Measurements from ENCODE around the gene EFL1.
"Not testable (repeated sequence)": the region's sequence is repeated elsewhere in the genome, so short reads cannot be mapped to it uniquely, and the experiment has no call there.

EFL1 gene

DNA sequence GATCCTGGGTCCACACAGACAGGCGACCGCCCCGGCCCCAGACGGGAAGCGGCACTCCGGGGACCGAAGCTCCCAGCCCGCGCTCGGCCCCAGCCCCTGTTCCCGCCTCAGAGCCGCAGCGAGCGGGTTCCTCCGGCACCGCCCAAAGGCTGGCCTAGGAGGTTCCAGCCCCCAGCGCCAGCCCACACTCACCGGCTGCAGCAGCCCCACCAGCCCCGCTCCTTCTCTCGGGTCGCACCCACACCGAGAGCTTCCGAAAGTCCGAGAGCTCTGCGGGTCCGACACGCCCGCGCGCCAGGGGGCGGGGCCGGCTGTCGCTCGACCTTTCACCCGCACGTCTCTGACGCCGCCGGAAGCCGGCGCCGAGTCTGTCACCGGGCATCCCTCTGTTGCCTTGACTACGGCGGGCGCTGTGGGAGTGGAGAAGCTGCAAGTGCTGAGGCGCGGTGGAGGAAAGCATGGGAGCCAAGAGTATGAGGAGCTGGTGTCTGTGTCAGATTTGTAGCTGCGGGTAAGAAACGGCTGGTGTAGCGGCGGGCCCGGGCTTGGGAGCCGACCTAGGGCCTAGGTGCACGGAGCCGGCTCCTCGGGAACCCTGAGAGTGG lies at the start of gene EFL1, which contains the start of gene SAXO2:
Gene EFL1, minus strand, starts transcription at position 313 of the 605 bp plus-strand sequence. CDS start 956 bp downstream, outside the sequence.
Gene SAXO2, plus strand, starts transcription at position 397 of the 605 bp plus-strand sequence. Its CDS starts 62 bp downstream, at position 459.
- H3K4me1 ChIP-seq (ENCODE audit: insufficient read depth, low read length, severe bottlenecking), result peaks cover 26% of the 10 kb centered on the region
- no peaks in the 10 kb centered on the region for H3F3A ChIP-seq (ENCODE audit: insufficient read depth, low read length)
- peaks cover 9% of the 10 kb centered on the region; the same call in 1 of the 2 replicates for H3K79me2 ChIP-seq (ENCODE audit: insufficient read depth, low read length)
- TF ChIP-seq EZH2 (IDR thresholded peaks at IDR 0.05; ENCODE audit: borderline replicate concordance, low read length), result no peak
- TF ChIP-seq, protein P1, sequence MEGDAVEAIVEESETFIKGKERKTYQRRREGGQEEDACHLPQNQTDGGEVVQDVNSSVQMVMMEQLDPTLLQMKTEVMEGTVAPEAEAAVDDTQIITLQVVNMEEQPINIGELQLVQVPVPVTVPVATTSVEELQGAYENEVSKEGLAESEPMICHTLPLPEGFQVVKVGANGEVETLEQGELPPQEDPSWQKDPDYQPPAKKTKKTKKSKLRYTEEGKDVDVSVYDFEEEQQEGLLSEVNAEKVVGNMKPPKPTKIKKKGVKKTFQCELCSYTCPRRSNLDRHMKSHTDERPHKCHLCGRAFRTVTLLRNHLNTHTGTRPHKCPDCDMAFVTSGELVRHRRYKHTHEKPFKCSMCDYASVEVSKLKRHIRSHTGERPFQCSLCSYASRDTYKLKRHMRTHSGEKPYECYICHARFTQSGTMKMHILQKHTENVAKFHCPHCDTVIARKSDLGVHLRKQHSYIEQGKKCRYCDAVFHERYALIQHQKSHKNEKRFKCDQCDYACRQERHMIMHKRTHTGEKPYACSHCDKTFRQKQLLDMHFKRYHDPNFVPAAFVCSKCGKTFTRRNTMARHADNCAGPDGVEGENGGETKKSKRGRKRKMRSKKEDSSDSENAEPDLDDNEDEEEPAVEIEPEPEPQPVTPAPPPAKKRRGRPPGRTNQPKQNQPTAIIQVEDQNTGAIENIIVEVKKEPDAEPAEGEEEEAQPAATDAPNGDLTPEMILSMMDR (IDR thresholded peaks at IDR 0.05; ENCODE audit: low read length), result no peak
- H2AFZ ChIP-seq (ENCODE audit: low read length), result peak within 1 kb of the TSS; percentile 85; the same call in 1 of the 2 replicates
- H4K20me1 ChIP-seq (ENCODE audit: insufficient read depth, low read length), result no peaks in the 10 kb centered on the region
- H3K4me2 ChIP-seq (ENCODE audit: low read length), result peak within 1 kb of the TSS; percentile 78
- peaks cover 17% of the 10 kb centered on the region; the same call in 1 of the 2 replicates for H3K36me3 ChIP-seq (ENCODE audit: insufficient read depth, low read length)
- H3K9ac ChIP-seq (ENCODE audit: low read length), result peak within 1 kb of the TSS; percentile 84
- H3K4me3 ChIP-seq (ENCODE audit: low read depth, low read length, poor library complexity, severe bottlenecking), result peak within 1 kb of the TSS; percentile 95
- H3K27me3 ChIP-seq (ENCODE audit: insufficient read depth, low read length), result no peaks in the 10 kb centered on the region
- peak within 1 kb of the TSS; percentile 50 for H3K27ac ChIP-seq (ENCODE audit: low read depth, low read length, poor library complexity, severe bottlenecking)
- no peaks in the 10 kb centered on the region for H3K9me2 ChIP-seq (ENCODE audit: low read depth, low read length)
- H3K9me3 ChIP-seq (ENCODE audit: low read length), result no peaks in the 10 kb centered on the region

DNA sequence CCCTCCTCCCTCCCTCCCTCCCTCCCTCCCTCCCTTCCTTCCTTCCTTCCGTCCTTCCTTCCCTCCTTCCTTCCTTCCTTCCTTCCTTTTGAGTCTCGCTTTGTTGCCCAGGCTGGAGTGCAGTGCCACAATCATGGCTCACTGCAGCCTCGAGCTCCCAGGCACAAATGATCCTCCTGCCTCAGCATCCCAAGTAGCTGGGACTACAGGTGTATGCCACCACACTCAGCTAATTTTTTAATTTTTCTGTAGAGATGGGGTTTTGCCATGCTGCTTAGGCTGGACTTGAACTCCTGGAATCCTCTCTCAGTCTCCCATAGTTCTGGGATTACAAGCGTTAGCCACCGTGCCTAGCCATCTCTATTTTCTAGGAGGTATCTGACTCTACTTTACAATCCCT lies 48.8 kb upstream of the EFL1 start:
- H3K4me1 ChIP-seq (ENCODE audit: insufficient read depth, low read length, severe bottlenecking); H3K9me3 ChIP-seq (ENCODE audit: low read length); H3F3A ChIP-seq (ENCODE audit: insufficient read depth, low read length); H3K36me3 ChIP-seq (ENCODE audit: insufficient read depth, low read length); H2AFZ ChIP-seq (ENCODE audit: low read length); H3K9me2 ChIP-seq (ENCODE audit: low read depth, low read length); H4K20me1 ChIP-seq (ENCODE audit: insufficient read depth, low read length); H3K79me2 ChIP-seq (ENCODE audit: insufficient read depth, low read length); H3K27ac ChIP-seq (ENCODE audit: low read depth, low read length, poor library complexity, severe bottlenecking); H3K9ac ChIP-seq (ENCODE audit: low read length); H3K4me2 ChIP-seq (ENCODE audit: low read length); H3K4me3 ChIP-seq (ENCODE audit: low read depth, low read length, poor library complexity, severe bottlenecking); H3K27me3 ChIP-seq (ENCODE audit: insufficient read depth, low read length): not testable (repeated sequence)

DNA sequence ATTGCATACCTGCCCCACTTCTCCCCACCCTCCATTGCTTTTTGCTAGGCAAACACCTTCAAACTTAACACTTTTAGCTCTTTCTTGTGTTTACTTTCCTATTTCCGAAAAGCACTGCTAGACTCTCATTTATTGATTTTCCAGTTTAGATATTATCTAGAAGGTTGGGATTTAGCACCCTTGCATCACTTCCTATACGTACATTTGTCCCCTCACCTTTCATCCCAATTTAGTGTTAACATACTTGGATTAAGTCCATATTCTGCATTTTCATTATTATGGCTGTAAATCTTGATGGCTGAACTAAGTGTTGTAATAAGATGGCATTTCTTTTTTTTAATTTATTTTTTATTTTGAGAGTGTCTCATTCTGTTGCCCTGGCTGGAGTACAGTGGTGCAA lies 47.3 kb upstream of the EFL1 start:
- Histone ChIP-seq H2AFZ (ENCODE audit: low read length) (no peak overlapping the region), H3K9me2 (ENCODE audit: low read depth, low read length) (no peaks in the 10 kb centered on the region), H3K36me3 (ENCODE audit: insufficient read depth, low read length) (no peaks in the 10 kb centered on the region), H3K9ac (ENCODE audit: low read length) (no peak overlapping the region), H3K4me3 (ENCODE audit: low read depth, low read length, poor library complexity, severe bottlenecking) (no peak overlapping the region), H3K9me3 (ENCODE audit: low read length) (no peaks in the 10 kb centered on the region), H3F3A (ENCODE audit: insufficient read depth, low read length) (no peaks in the 10 kb centered on the region), H3K79me2 (ENCODE audit: insufficient read depth, low read length) (no peaks in the 10 kb centered on the region), H3K4me1 (ENCODE audit: insufficient read depth, low read length, severe bottlenecking) (no peaks in the 10 kb centered on the region), H4K20me1 (ENCODE audit: insufficient read depth, low read length) (no peaks in the 10 kb centered on the region), H3K27me3 (ENCODE audit: insufficient read depth, low read length) (no peaks in the 10 kb centered on the region), H3K4me2 (ENCODE audit: low read length) (no peak overlapping the region), H3K27ac (ENCODE audit: low read depth, low read length, poor library complexity, severe bottlenecking) (no peak overlapping the region)
- TF ChIP-seq, protein P1 (IDR thresholded peaks at IDR 0.05; ENCODE audit: low read length), result no peak
- TF ChIP-seq EZH2 (IDR thresholded peaks at IDR 0.05; ENCODE audit: borderline replicate concordance, low read length), result no peak

DNA sequence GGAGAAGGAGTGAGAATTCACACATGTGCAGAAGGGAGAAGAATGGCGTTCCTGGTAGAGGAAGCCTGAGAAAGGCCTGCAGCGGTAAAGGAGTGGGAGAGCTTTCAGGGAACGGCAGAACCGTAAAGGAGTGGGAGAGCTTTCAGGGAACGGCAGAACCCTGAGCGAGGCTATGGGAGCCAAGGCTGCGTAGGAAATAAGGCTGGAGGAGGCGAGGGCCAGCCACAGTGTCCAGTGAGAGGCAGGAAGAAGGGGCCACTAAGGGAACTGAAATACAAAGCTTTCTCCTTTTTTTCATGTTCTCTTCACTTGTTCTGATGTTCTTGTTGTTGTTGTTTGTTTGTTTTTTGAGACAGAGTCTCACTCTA lies 45.2 kb upstream of the EFL1 start:
- TF ChIP-seq, protein P1 (IDR thresholded peaks at IDR 0.05; ENCODE audit: low read length), result no peak
- TF ChIP-seq EZH2 (IDR thresholded peaks at IDR 0.05; ENCODE audit: borderline replicate concordance, low read length), result no peak
- Histone ChIP-seq H3K36me3 (ENCODE audit: insufficient read depth, low read length) (no peaks in the 10 kb centered on the region), H3K9me2 (ENCODE audit: low read depth, low read length) (no peaks in the 10 kb centered on the region), H3K79me2 (ENCODE audit: insufficient read depth, low read length) (no peaks in the 10 kb centered on the region), H3F3A (ENCODE audit: insufficient read depth, low read length) (no peaks in the 10 kb centered on the region), H3K9ac (ENCODE audit: low read length) (no peak overlapping the region), H3K9me3 (ENCODE audit: low read length) (no peaks in the 10 kb centered on the region), H3K4me2 (ENCODE audit: low read length) (no peak overlapping the region), H4K20me1 (ENCODE audit: insufficient read depth, low read length) (no peaks in the 10 kb centered on the region), H3K27ac (ENCODE audit: low read depth, low read length, poor library complexity, severe bottlenecking) (no peak overlapping the region), H3K4me1 (ENCODE audit: insufficient read depth, low read length, severe bottlenecking) (no peaks in the 10 kb centered on the region), H3K4me3 (ENCODE audit: low read depth, low read length, poor library complexity, severe bottlenecking) (no peak overlapping the region), H3K27me3 (ENCODE audit: insufficient read depth, low read length) (no peaks in the 10 kb centered on the region), H2AFZ (ENCODE audit: low read length) (no peak overlapping the region)

Data from OCI-LY1 (cell line).